Activated CD8-positive, alpha-beta memory T cell treated with anti-CD3 and anti-CD28 coated beads for 48 hours (primary cell): ENCODE results near the gene BCAN.

Experiments
- DNase-seq, 3 experiments: peaks; one replicate each; pipeline ENCODE4 v3.0.0-alpha.2; 2020; ENCODE audit warnings: low read depth in 2 of 3, low spot score in 2 of 3

Gene BCAN

GRCh38 chr1:156676820-156677615 is 35.1 kb downstream of the BCAN start, which contains the start of gene NES:
TSS of gene NES (minus strand) at chr1:156677407. CDS start at chr1:156677264, 143 bp downstream.
- no peak for DNase-seq

- no peak for DNase-seq
These were observed 36.0 kb downstream of the BCAN start for GRCh38 chr1:156677616-156678596.

- no peak for DNase-seq
These were observed 38.1 kb downstream of the BCAN start for GRCh38 chr1:156680056-156680455.

GRCh38 chr1:156681196-156681960 is 39.5 kb downstream of the BCAN start:
- DNase-seq = no peak

GRCh38 chr1:156682166-156682890 is 40.4 kb downstream of the BCAN start:
- DNase-seq = no peak

GRCh38 chr1:156684227-156684782 is 42.4 kb downstream of the BCAN start:
- DNase-seq = no peak

GRCh38 chr1:156689035-156689952 is 47.4 kb downstream of the BCAN start:
- peak; percentile 46 to 59 (median 55) for DNase-seq

GRCh38 chr1:156689953-156690674 is 48.2 kb downstream of the BCAN start:
- DNase-seq = no peak

- DNase-seq = no peak
These were observed 48.7 kb downstream of the BCAN start for GRCh38 chr1:156690675-156691036.

- DNase-seq = no peak
These were observed 49.3 kb downstream of the BCAN start for GRCh38 chr1:156691191-156691590.

GRCh38 chr1:156691665-156692440 is 49.9 kb downstream of the BCAN start:
- no peak for DNase-seq

- DNase-seq = no peak
These were observed 50.6 kb downstream of the BCAN start for GRCh38 chr1:156692441-156692924.

- DNase-seq = no peak
These were observed 51.3 kb downstream of the BCAN start for GRCh38 chr1:156692925-156693847.

GRCh38 chr1:156693848-156694689 is 52.2 kb downstream of the BCAN start:
- no peak for DNase-seq

- DNase-seq = no peak
These were observed 52.7 kb downstream of the BCAN start for GRCh38 chr1:156694690-156694962.

GRCh38 chr1:156696755-156697154 is 54.8 kb downstream of the BCAN start:
- no peak for DNase-seq
